HepG2 (cell line): ENCODE measurements around the gene PTPRD.

Experiments
- EZH2 ChIP-seq: conservative IDR thresholded peaks from 2 replicates; pipeline ENCODE4 v1.6.1; 2012; ENCODE audit warnings: mild to moderate bottlenecking, low read depth, low read length, moderate library complexity
- FOXP4 ChIP-seq: sonication (generic); formaldehyde crosslinking; IDR thresholded peaks from 2 replicates; pipeline ENCODE4 v1.4.0; 2020; ENCODE audit warnings: missing genetic modification reagents
- JUN ChIP-seq: sonication (generic); formaldehyde crosslinking; IDR thresholded peaks from 2 replicates; pipeline ENCODE4 v1.4.0; 2020; ENCODE audit warnings: mild to moderate bottlenecking, missing genetic modification reagents
- JUND ChIP-seq: sonication (generic); formaldehyde crosslinking; IDR thresholded peaks from 2 replicates; pipeline ENCODE4 v1.8.0; 2022; ENCODE audit warnings: mild to moderate bottlenecking, missing genetic modification reagents
- MED13 ChIP-seq: sonication (generic); formaldehyde crosslinking; IDR thresholded peaks from 2 replicates; pipeline ENCODE4 v1.5.0; 2020; ENCODE audit warnings: missing genetic modification reagents
- MTF2 ChIP-seq: sonication (generic); formaldehyde crosslinking; IDR thresholded peaks from 2 replicates; pipeline ENCODE4 v1.5.0; 2020; ENCODE audit warnings: missing genetic modification reagents, borderline replicate concordance
- NFRKB ChIP-seq: fragments of 450-650 bp; IDR thresholded peaks from 2 replicates; pipeline ENCODE4 v1.6.1; 2017
- POLR2A ChIP-seq, 2 experiments: IDR thresholded peaks; 2 replicates each; pipeline ENCODE4 v1.6.1; 2011; ENCODE audit warnings: low read depth in 2 of 2, low read length in 2 of 2, mild to moderate bottlenecking in 1 of 2, moderate library complexity in 1 of 2; ENCODE audit not compliant: insufficient read depth in 1 of 2
- SIN3A ChIP-seq: IDR thresholded peaks from 2 replicates; pipeline ENCODE4 v1.6.1; 2011; ENCODE audit warnings: low read depth, mild to moderate bottlenecking, control low read depth, low read length, borderline replicate concordance
- ZBTB33 ChIP-seq: sonication (generic); formaldehyde crosslinking; IDR thresholded peaks from 2 replicates; pipeline ENCODE4 v1.4.0; 2020; ENCODE audit warnings: missing genetic modification reagents
- ZKSCAN5 ChIP-seq: sonication (generic); formaldehyde crosslinking; IDR thresholded peaks from 2 replicates; pipeline ENCODE4 v1.5.1; 2020; ENCODE audit warnings: mild to moderate bottlenecking, missing genetic modification reagents
- ZNF670 ChIP-seq: sonication (generic); formaldehyde crosslinking; IDR thresholded peaks from 2 replicates; pipeline ENCODE4 v1.8.0; 2022; ENCODE audit warnings: mild to moderate bottlenecking, missing genetic modification reagents, borderline replicate concordance
- ZNF687 ChIP-seq: sonication (generic); formaldehyde crosslinking; IDR thresholded peaks from 2 replicates; pipeline ENCODE4 v1.5.1; 2020; ENCODE audit warnings: mild to moderate bottlenecking, missing genetic modification reagents, moderate library complexity
- ZNF784 ChIP-seq: sonication (generic); formaldehyde crosslinking; IDR thresholded peaks from 2 replicates; pipeline ENCODE4 v1.5.1; 2020; ENCODE audit warnings: missing genetic modification reagents, mild to moderate bottlenecking, borderline replicate concordance

- TF ChIP-seq JUND (CRISPR knock-in tag) = no peak
- no peak for TF ChIP-seq POLR2A (IDR thresholded peaks at IDR 0.05; ENCODE audit: insufficient read depth in 1 of 2, low read depth in 2 of 2, low read length in 2 of 2)
- TF ChIP-seq JUN (CRISPR knock-in tag) = no peak
- TF ChIP-seq ZKSCAN5 (CRISPR knock-in tag) = no peak
- no peak for TF ChIP-seq EZH2
- TF ChIP-seq ZNF687 (CRISPR knock-in tag) = no peak
- TF ChIP-seq NFRKB = no peak
- no peak for TF ChIP-seq SIN3A
- no peak for TF ChIP-seq ZNF670
- no peak for TF ChIP-seq MTF2
- TF ChIP-seq MED13 = no peak
- no peak for TF ChIP-seq ZBTB33 (CRISPR knock-in tag)
- no peak for TF ChIP-seq ZNF784 (CRISPR knock-in tag)
- no peak for TF ChIP-seq FOXP4 (CRISPR knock-in tag)
These were observed 1696.0 kb downstream of the PTPRD start for GRCh38 chr9:8916771-8917170.
